Activated naive CD4-positive, alpha-beta T cell treated with anti-CD3 and anti-CD28 coated beads, Interleukin-2, amount 50 U/mL, for 72 hours (primary cell): ENCODE measurements around the gene GARIN5A. TPM values are rescaled to one million over a fixed set of nuclear protein-coding genes. Genes with fewer than 3 reads are reported as not detected.

ENCODE experiments used
- ATAC-seq, 2 donors: fragments of 150-1000 bp; cut with Tn5 transposase; 2 replicates each; pipeline ENCODE4 v1.10.0; 2021; ENCODE audit warnings: mild to moderate bottlenecking in 2 of 2, moderate library complexity in 2 of 2
- DNase-seq, 2 donors: peaks; one replicate each; pipeline ENCODE4 v3.0.0; 2021 to 2022; ENCODE audit warnings: low spot score in 2 of 2
- H3K27ac Mint-ChIP-seq, 2 donors: one replicate each; pipeline ENCODE4 v1.8.0; 2022; ENCODE audit warnings: mild to moderate bottlenecking in 2 of 2, mixed read lengths in 2 of 2
- H3K36me3 Mint-ChIP-seq, 2 donors: one replicate each; pipeline ENCODE4 v1.8.0; 2022; ENCODE audit warnings: mixed read lengths in 2 of 2
- H3K9me3 Mint-ChIP-seq, 2 donors: one replicate each; pipeline ENCODE4 v1.8.0; 2022; ENCODE audit warnings: mixed read lengths in 2 of 2
- total RNA-seq, 2 donors: library from RNA; stranded (reverse); gene quantifications; one replicate each; pipeline ENCODE4 v1.2.3, GENCODE V29; 2022

The GARIN5A gene
- total RNA-seq, 2 donors from 2014 or later, result 0.60 to 0.96 TPM

DNA sequence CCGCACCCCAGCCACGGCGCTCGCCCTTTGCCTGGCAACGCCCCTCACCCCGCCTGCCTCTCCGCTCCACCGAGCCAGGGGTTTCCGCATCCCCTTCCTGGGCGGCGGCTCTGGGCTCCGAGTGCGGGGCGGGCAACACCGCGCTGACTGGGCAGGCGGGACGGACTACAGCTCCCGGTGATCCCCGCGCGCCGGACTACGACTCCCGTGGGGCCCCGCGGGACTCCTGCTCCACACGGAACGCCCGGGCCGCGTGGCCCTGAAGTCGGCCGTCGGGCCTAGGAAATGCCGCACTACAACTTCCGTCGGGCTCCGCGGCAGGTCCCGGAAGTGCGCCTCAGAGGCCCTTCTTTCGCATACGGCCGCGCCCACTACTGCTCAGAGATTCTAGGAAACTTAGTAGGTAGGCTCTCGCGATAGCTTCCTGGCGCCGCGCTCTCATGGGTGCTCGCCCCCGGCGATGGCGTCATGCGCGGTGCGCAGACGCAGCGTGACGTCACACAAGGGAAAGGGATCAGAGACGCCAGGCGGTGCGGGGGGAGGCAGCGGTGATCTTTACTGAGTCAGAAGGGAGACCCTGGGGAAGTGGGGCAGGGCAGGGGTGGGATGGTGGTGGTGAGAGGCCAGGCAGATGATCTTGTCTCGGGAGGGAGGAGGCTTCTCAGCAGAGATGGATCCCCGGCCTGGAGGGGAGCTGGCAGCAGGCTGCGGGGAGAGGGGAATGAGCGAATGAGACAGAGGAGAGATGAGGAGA lies 34.6 kb upstream of the GARIN5A start, which contains the start of gene JOSD2:
Gene JOSD2, minus strand, starts transcription at position 123 of the 754 bp plus-strand sequence. CDS start 760 bp downstream, outside the sequence.
- Mint-ChIP-seq H3K36me3 (peaks cover 0 to 6% of the 10 kb centered on the region in 2 donors), H3K9me3 (no peaks in the 10 kb centered on the region), H3K27ac (peak within 1 kb of the TSS; percentile 91 to 98)
- DNase-seq (peak; percentile 94 to 96), ATAC-seq (peak; percentile 93 to 94)

DNA sequence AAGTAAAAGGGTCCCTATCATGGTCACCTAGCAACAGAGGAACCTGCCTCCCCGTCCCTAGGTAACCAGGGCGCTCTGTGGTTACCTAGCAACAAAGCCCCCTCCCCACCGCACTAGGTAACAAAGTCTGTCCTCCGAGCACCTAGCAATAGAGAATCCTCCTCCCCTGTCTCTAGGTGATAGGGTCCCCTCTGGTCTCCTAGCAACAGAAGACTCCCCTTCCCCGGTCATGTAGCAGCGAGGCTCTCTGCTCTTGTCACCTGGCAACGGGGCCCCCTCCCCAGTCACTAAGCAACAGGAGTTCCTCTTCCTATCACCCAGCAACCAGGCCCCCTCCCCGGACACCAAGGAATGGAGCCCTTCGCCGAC lies 34.0 kb upstream of the GARIN5A start:
- DNase-seq (no peak), ATAC-seq (no peak)
- Mint-ChIP-seq H3K27ac (peak overlapping the region; percentile 91 to 98), H3K9me3 (no peaks in the 10 kb centered on the region), H3K36me3 (peaks cover 0 to 6% of the 10 kb centered on the region in 2 donors)

GRCh38 chr19:50510121-50510670 lies 33.5 kb upstream of the GARIN5A start:
- H3K27ac Mint-ChIP-seq, result peak overlapping the region; percentile 91 to 98
- H3K36me3 Mint-ChIP-seq, result peaks cover 0 to 6% of the 10 kb centered on the region in 2 donors
- no peak for DNase-seq
- ATAC-seq, result no peak
- no peaks in the 10 kb centered on the region for H3K9me3 Mint-ChIP-seq

GRCh38 chr19:50509366-50509765 lies 32.7 kb upstream of the GARIN5A start:
- H3K27ac Mint-ChIP-seq, result peak overlapping the region in 1 of 2 donors; percentile 60
- no peaks in the 10 kb centered on the region for H3K9me3 Mint-ChIP-seq
- DNase-seq, result no peak
- peaks cover 0 to 6% of the 10 kb centered on the region in 2 donors for H3K36me3 Mint-ChIP-seq
- no peak for ATAC-seq

DNA sequence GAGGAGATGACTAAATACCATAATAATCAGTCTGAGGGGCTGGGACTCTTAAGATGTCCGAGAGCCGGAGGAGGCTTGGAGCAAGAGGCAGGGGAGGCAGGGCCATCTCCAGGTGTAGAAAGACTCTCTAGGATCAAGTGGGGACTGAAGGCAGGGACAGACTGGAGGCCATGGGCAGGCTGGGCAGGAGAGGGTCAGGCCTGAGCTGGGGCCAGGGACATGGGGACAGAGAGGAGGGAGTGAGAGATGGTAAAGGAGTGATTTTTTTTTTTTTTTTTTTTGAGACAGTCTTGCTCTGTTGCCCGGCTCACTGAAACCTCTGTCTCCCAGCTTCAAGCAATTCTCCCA lies 32.2 kb upstream of the GARIN5A start:
- H3K27ac Mint-ChIP-seq, result peak overlapping the region; percentile 60 to 65
- DNase-seq (no peak), ATAC-seq (no peak)
- H3K36me3 Mint-ChIP-seq, result peaks cover 0 to 6% of the 10 kb centered on the region in 2 donors
- H3K9me3 Mint-ChIP-seq, result no peaks in the 10 kb centered on the region

DNA sequence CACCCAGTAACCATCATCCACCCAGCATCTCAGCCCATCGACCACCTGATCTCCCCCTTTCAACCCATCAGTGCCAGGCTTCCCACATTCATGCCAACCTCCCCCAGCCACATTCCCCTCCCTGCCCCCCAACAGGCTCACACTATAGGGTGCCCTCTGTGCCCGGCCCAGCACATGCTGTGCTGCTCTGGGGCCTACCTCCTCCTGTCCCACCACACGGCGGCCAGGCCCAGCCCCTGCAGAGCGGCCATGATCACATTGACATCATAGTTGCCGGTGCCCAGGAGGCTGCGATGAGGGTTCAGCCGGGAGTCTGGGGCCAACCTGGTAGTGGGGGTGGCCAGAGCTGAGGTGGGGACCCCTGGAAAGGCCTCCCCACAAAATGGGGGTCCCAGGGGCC lies 30.7 kb upstream of the GARIN5A start:
- H3K36me3 Mint-ChIP-seq, result peaks cover 0 to 6% of the 10 kb centered on the region in 2 donors
- ATAC-seq (no peak), DNase-seq (no peak)
- H3K27ac Mint-ChIP-seq, result peak overlapping the region; percentile 60 to 89
- H3K9me3 Mint-ChIP-seq, result no peaks in the 10 kb centered on the region

DNA sequence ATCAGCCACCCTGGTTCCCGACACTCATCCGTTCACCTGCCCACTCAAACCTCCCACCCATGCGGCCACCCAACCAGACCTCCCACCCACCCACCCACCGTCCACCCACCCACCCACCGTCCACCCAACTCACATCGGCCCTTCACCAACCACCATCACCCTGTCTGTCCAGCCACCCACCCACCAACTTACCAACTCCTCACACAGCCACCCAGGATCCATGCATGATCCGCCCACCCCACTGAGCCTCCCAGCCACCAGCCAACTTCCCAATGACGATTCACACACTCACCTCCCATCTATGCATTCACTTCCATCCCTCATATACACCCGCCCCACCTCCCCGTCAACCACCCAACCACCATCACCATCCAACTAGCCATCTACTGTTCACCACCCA lies 30.1 kb upstream of the GARIN5A start:
- H3K27ac Mint-ChIP-seq, result no peak overlapping the region
- DNase-seq (no peak), ATAC-seq (no peak)
- H3K36me3 Mint-ChIP-seq, result peaks cover 0 to 6% of the 10 kb centered on the region in 2 donors
- no peaks in the 10 kb centered on the region for H3K9me3 Mint-ChIP-seq

DNA sequence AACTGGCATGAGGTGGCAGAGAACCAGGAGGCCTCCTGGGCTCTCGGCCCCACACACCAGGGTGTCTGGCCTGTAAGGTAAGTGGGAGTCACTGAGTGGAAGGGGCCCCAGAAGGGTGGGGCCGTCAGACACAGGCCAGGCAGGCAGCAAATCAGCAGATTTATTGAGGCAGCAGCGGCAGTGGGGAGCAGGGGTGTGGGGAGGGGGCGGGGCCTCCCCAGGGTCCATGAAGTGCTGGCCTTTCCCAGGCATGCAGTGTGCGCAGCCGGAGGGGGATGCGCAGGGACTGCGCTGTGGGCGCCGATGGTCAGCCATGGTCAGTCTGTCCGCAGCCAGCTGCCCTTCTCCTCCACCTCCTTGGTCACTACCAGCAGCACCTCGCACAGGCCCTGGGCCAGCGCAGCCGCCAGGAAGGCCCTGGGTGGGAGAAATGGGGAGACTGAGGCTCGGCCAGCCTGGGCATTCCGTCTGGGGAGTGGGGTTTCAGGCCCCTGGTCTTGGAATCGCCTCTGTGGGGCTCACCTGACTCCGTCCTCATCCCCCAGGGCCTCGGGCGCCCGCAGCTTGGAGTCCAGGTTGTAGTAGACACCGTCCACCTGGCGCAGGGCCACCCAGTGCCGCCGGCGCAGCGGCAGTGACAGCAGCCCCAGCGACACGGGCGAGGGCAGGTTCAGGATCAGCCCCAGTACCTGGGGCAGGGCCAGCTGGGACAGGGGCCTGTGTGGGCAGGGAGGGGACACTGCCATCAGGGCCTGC lies 29.4 kb upstream of the GARIN5A start:
- ATAC-seq (no peak), DNase-seq (no peak)

DNA sequence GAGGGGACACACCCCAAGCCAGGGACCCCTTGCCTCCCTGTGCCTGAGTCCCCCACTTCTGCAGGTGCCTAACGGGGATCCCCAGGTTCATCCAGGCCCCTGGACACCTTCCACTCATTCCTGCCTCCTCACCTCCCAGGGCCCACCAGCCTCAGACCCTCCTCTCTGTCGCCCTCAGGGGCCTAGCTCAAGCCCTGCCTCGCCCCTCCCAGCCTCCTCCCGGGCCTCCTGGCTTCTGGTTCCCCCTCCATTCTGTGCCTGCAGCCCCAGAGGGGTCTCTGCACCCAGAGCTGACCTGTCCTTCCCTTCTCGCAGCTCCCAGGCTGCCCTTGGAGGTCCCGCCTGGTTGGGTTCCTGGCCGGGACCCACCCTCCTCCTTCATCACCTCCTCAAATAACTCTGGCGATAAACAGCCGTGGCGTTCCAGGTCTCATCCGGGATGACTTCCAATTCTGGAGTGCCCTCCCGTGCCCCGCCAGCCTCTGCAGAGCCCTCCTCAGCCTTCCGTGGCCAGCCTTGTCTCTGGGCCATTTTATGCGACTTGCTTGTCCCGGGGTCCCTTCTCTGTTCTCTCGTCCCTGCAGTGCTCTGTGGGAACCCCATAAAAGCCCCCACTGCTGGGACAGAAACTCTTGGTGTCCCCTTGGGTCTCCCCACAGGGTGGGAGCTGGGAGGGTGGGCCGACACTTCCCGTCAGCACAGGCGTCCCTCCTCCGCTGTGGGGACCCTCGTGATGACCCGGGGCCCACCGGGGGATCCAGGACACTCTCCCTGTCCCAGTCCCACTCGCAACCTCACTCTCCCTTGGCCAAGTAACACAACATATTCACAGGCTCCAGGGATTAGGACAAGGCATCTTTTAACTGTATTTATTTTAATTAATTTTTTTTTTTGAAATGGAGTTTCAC lies 25.2 kb upstream of the GARIN5A start:
- DNase-seq (no peak), ATAC-seq (no peak)
- Mint-ChIP-seq H3K36me3 (no peaks in the 10 kb centered on the region), H3K9me3 (no peaks in the 10 kb centered on the region), H3K27ac (peak overlapping the region; percentile 55 to 65)

More for the DNA sequence above, 29.4 kb upstream of the GARIN5A start:
- H3K9me3 Mint-ChIP-seq, result no peaks in the 10 kb centered on the region
- peaks cover 0 to 6% of the 10 kb centered on the region in 2 donors for H3K36me3 Mint-ChIP-seq
- H3K27ac Mint-ChIP-seq, result no peak overlapping the region

- Mint-ChIP-seq H3K36me3 (no peaks in the 10 kb centered on the region), H3K9me3 (no peaks in the 10 kb centered on the region), H3K27ac (peak overlapping the region in 1 of 2 donors; percentile 65)
- DNase-seq (no peak), ATAC-seq (peak in 1 of 2 donors; percentile 35)
Observed at GRCh38 chr19:50501186-50501567, 24.5 kb upstream of the GARIN5A start.

DNA sequence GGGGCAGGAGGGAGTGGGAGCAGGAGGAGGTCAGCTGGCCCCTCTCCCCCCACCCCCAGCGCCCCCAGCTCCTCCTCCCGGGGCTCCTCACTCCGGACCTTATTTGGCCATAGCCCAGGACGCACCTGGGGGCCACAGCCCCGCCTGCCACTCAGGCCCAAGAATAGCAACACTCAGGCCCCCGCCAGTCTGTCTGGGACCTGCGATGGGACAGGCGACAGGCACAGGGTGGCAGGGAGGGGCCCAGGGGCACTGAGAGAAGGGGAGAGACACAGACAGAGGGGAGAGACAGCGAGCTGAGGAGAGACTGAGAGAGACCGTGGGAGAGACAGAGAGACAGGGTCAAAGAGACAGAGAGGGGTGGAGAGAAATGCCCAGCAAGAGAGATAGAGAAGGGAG lies 24.1 kb upstream of the GARIN5A start:
- DNase-seq (no peak), ATAC-seq (peak in 1 of 2 donors; percentile 24)
- no peaks in the 10 kb centered on the region for H3K9me3 Mint-ChIP-seq
- H3K36me3 Mint-ChIP-seq, result no peaks in the 10 kb centered on the region
- H3K27ac Mint-ChIP-seq, result peak overlapping the region in 1 of 2 donors; percentile 65

GRCh38 chr19:50500060-50500752 lies 23.6 kb upstream of the GARIN5A start:
- ATAC-seq, result peak in 1 of 2 donors; percentile 54
- Mint-ChIP-seq H3K36me3 (no peaks in the 10 kb centered on the region), H3K27ac (no peak overlapping the region), H3K9me3 (no peaks in the 10 kb centered on the region)
- no peak for DNase-seq

- H3K36me3 Mint-ChIP-seq, result no peaks in the 10 kb centered on the region
- H3K27ac Mint-ChIP-seq, result no peak overlapping the region
- ATAC-seq (no peak), DNase-seq (no peak)
- no peaks in the 10 kb centered on the region for H3K9me3 Mint-ChIP-seq
Observed at GRCh38 chr19:50498219-50499056, 21.8 kb upstream of the GARIN5A start.

DNA sequence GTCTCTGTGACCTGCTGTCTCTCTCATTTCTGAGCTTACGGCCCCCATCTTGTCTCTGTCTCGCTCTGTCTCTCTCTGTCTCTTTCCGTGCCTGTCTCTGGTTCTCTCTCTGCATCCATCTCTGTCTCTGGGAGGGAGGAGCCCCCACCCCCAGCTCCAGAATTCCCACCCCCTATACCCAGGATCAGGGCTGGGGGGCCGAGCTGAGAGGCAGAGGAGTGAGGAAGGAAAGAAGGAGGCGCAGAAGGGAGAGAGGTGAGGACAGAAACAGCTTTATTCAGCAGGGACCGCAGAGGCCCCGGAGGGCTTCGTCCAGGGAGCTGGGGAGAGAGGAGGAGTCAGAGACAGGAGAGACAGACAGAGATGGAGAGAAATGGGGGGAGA lies 20.4 kb upstream of the GARIN5A start:
- ATAC-seq, result no peak
- H3K27ac Mint-ChIP-seq, result no peak overlapping the region
- no peaks in the 10 kb centered on the region for H3K9me3 Mint-ChIP-seq

More for the DNA sequence above, 20.4 kb upstream of the GARIN5A start:
- no peak for DNase-seq
- no peaks in the 10 kb centered on the region for H3K36me3 Mint-ChIP-seq
